H9 (cell line): ENCODE data around the gene TMEM169. TPM values are rescaled to one million over a fixed set of nuclear protein-coding genes. Genes with fewer than 3 reads are reported as not detected.
A peak's percentile ranks its signal among the peaks of the same experiment; 100 is the strongest.

Experiments
- DNase-seq: peaks from one replicate; pipeline ENCODE4 v3.0.0-alpha.2; 2017
- H2AFZ ChIP-seq: one replicate; pipeline ENCODE4 v1.6.1; 2013; ENCODE audit warnings: mild to moderate bottlenecking, low read length, control low read depth, moderate library complexity
- H2AK5ac ChIP-seq: 2 replicates; pipeline ENCODE4 v1.6.1; 2013; ENCODE audit warnings: low read length, control low read depth, mixed read lengths; ENCODE audit not compliant: insufficient read length
- H2BK120ac ChIP-seq: one replicate; pipeline ENCODE4 v1.6.1; 2013; ENCODE audit warnings: low read depth, mild to moderate bottlenecking, low read length, control low read depth, inconsistent platforms; ENCODE audit not compliant: poor library complexity, severe bottlenecking
- H2BK12ac ChIP-seq: 2 replicates; pipeline ENCODE4 v1.6.1; 2013; ENCODE audit warnings: low read length, control low read depth, mixed read lengths, low read depth; ENCODE audit not compliant: insufficient read length
- H2BK15ac ChIP-seq: 2 replicates; pipeline ENCODE4 v1.6.1; 2013; ENCODE audit warnings: low read depth, low read length, control low read depth
- H2BK20ac ChIP-seq: one replicate; pipeline ENCODE4 v1.6.1; 2013; ENCODE audit warnings: low read depth, mild to moderate bottlenecking, low read length, control low read depth, inconsistent platforms; ENCODE audit not compliant: poor library complexity, severe bottlenecking
- H2BK5ac ChIP-seq: 2 replicates; pipeline ENCODE4 v1.6.1; 2013; ENCODE audit warnings: low read length, control low read depth, mixed read lengths; ENCODE audit not compliant: insufficient read length
- H3K14ac ChIP-seq: 2 replicates; pipeline ENCODE4 v1.6.1; 2013; ENCODE audit warnings: low read length, control low read depth; ENCODE audit not compliant: insufficient read depth
- H3K18ac ChIP-seq: 2 replicates; pipeline ENCODE4 v1.6.1; 2013; ENCODE audit warnings: low read depth, mild to moderate bottlenecking, mixed read lengths, low read length, control low read depth; ENCODE audit not compliant: insufficient read length
- H3K23ac ChIP-seq: 2 replicates; pipeline ENCODE4 v1.6.1; 2013; ENCODE audit warnings: low read length, control low read depth, mixed read lengths, low read depth; ENCODE audit not compliant: insufficient read length
- H3K23me2 ChIP-seq: 2 replicates; pipeline ENCODE4 v1.6.1; 2013; ENCODE audit warnings: low read depth, mild to moderate bottlenecking, mixed read lengths, low read length, control low read depth; ENCODE audit not compliant: insufficient read length, poor library complexity, severe bottlenecking
- H3K27ac ChIP-seq: 2 replicates; pipeline ENCODE4 v1.5.1; 2013; ENCODE audit warnings: low read length, control low read depth, mixed read lengths, low read depth; ENCODE audit not compliant: insufficient read length
- H3K27me3 ChIP-seq: 2 replicates; pipeline ENCODE4 v1.6.1; 2013; ENCODE audit warnings: low read length, control low read depth, inconsistent platforms; ENCODE audit not compliant: insufficient read depth
- H3K4ac ChIP-seq: 2 replicates; pipeline ENCODE4 v1.6.1; 2013; ENCODE audit warnings: low read depth, mild to moderate bottlenecking, control low read depth, inconsistent platforms, low read length, moderate library complexity
- H3K4me1 ChIP-seq: 2 replicates; pipeline ENCODE4 v1.6.1; 2013; ENCODE audit warnings: low read length, control low read depth, inconsistent platforms; ENCODE audit not compliant: insufficient read depth
- H3K4me2 ChIP-seq: 2 replicates; pipeline ENCODE4 v1.6.1; 2013; ENCODE audit warnings: low read length, control low read depth, mixed read lengths; ENCODE audit not compliant: insufficient read length, insufficient read depth
- H3K56ac ChIP-seq: 2 replicates; pipeline ENCODE4 v1.6.1; 2013; ENCODE audit warnings: low read depth, mild to moderate bottlenecking, mixed read lengths, low read length, control low read depth; ENCODE audit not compliant: insufficient read length
- H3K79me1 ChIP-seq: 2 replicates; pipeline ENCODE4 v1.6.1; 2013; ENCODE audit warnings: low read depth, mild to moderate bottlenecking, moderate library complexity, low read length, control low read depth, inconsistent platforms; ENCODE audit not compliant: insufficient read depth, poor library complexity, severe bottlenecking
- H3K79me2 ChIP-seq: 2 replicates; pipeline ENCODE4 v1.6.1; 2013; ENCODE audit warnings: low read length, control low read depth, inconsistent platforms; ENCODE audit not compliant: insufficient read depth
- H3K9ac ChIP-seq: 2 replicates; pipeline ENCODE4 v1.6.1; 2013; ENCODE audit warnings: low read length, control low read depth, mixed read lengths; ENCODE audit not compliant: insufficient read length; ENCODE audit errors: extremely low read depth
- H3K9me3 ChIP-seq: one replicate; pipeline ENCODE4 v1.6.1; 2013; ENCODE audit warnings: low read depth, low read length, inconsistent platforms; ENCODE audit not compliant: control insufficient read depth
- H3T11ph ChIP-seq: one replicate; pipeline ENCODE4 v1.6.1; 2013; ENCODE audit warnings: mild to moderate bottlenecking, low read length, control low read depth, inconsistent platforms
- H4K20me1 ChIP-seq: one replicate; pipeline ENCODE4 v1.6.1; 2013; ENCODE audit not compliant: control insufficient read depth, insufficient read length, insufficient read depth
- H4K5ac ChIP-seq: 2 replicates; pipeline ENCODE4 v1.6.1; 2013; ENCODE audit warnings: low read depth, mild to moderate bottlenecking, mixed read lengths, low read length, control low read depth; ENCODE audit not compliant: insufficient read length
- H4K8ac ChIP-seq: replicated peaks from 2 replicates; pipeline ENCODE4 v1.6.1; 2013; ENCODE audit warnings: low read length, control low read depth, mixed read lengths, low read depth; ENCODE audit not compliant: insufficient read length
- H4K91ac ChIP-seq: 2 replicates; pipeline ENCODE4 v1.6.1; 2013; ENCODE audit warnings: low read depth, mild to moderate bottlenecking, moderate library complexity, mixed read lengths, low read length, control low read depth; ENCODE audit not compliant: insufficient read length
- H3K27ac Mint-ChIP-seq, 3 experiments: 2 replicates in 2 of 3; 3 replicates in 1 of 3; pipeline ENCODE4 v1.8.0; 2020 to 2021; ENCODE audit warnings: mixed read lengths in 3 of 3, mild to moderate bottlenecking in 1 of 3, moderate library complexity in 1 of 3
- H3K27me3 Mint-ChIP-seq: 2 replicates; pipeline ENCODE4 v1.8.0; 2021; ENCODE audit warnings: low read depth, mild to moderate bottlenecking, moderate library complexity, mixed read lengths
- H3K36me3 Mint-ChIP-seq, 3 experiments: 2 replicates in 2 of 3; 3 replicates in 1 of 3; pipeline ENCODE4 v1.8.0; 2020 to 2021; ENCODE audit warnings: low read depth in 3 of 3, mixed read lengths in 3 of 3; ENCODE audit not compliant: insufficient read depth in 1 of 3
- H3K4me1 Mint-ChIP-seq, 2 experiments: 2 replicates each; pipeline ENCODE4 v1.8.0; 2020; ENCODE audit warnings: mixed read lengths in 2 of 2
- H3K4me3 Mint-ChIP-seq, 2 experiments: 2 replicates in 1 of 2; 3 replicates in 1 of 2; pipeline ENCODE4 v1.8.0; 2020 to 2021; ENCODE audit warnings: mild to moderate bottlenecking in 2 of 2, mixed read lengths in 2 of 2, moderate library complexity in 1 of 2
- H3K9me3 Mint-ChIP-seq, 2 experiments: 2 replicates in 1 of 2; 3 replicates in 1 of 2; pipeline ENCODE4 v1.8.0; 2020; ENCODE audit warnings: mild to moderate bottlenecking in 2 of 2, mixed read lengths in 2 of 2, moderate library complexity in 1 of 2
- CTCF ChIP-seq: fragments of 200-600 bp; sonication (generic); conservative IDR thresholded peaks from 3 replicates; pipeline ENCODE4 v1.8.0; 2021; ENCODE audit warnings: antibody characterized with exemption, mild to moderate bottlenecking
- WGBS: extraction: QIAGEN DNeasy Blood & Tissue Kit; methylation state at CpG from one replicate; pipeline ENCODE4 v1.1.7; 2013; ENCODE audit warnings: missing lambda C conversion rate, low lambda C conversion rate, mixed read lengths; ENCODE audit not compliant: insufficient read length; ENCODE audit errors: extremely low coverage; 5-methylcytosine and 5-hydroxymethylcytosine counted together
- total RNA-seq: library from RNA; stranded (reverse); gene quantifications from 2 replicates; pipeline ENCODE4 v1.2.1, GENCODE V29; 2021

TMEM169 gene
- total RNA-seq, 1 experiment from 2014 or later: 1.0 TPM

- Histone ChIP-seq H2BK20ac (no peak overlapping the region), H3K23me2 (peaks cover 15% of the 10 kb centered on the region), H3K14ac (no peak overlapping the region), H3K18ac (no peak overlapping the region), H3K9ac (peak overlapping the region; percentile 90), H3K4ac (no peak overlapping the region), H3K79me1 (no peaks in the 10 kb centered on the region), H3K27ac (no peak overlapping the region), H3K27me3 (no peaks in the 10 kb centered on the region; the same call in 1 of the 2 replicates), H3K56ac (no peak overlapping the region), H3K23ac (no peak overlapping the region), H4K5ac (no peak overlapping the region), H2BK5ac (no peak overlapping the region), H2AK5ac (no peak overlapping the region), H2BK12ac (no peak overlapping the region), H4K20me1 (no peaks in the 10 kb centered on the region), H4K91ac (no peak overlapping the region), H4K8ac (no peak overlapping the region), H3K4me1 (peaks cover 12% of the 10 kb centered on the region), H3K9me3 (no peaks in the 10 kb centered on the region), H2BK120ac (no peak overlapping the region), H3K79me2 (no peaks in the 10 kb centered on the region), H2BK15ac (no peak overlapping the region), H3T11ph (no peak overlapping the region), H3K4me2 (peak overlapping the region; percentile 95), H2AFZ (no peak overlapping the region)
- no peak for TF ChIP-seq CTCF
- Mint-ChIP-seq H3K36me3 (peaks cover 0 to 3% (median 0%) of the 10 kb centered on the region in 3 experiments; a peak in 3 of 7 replicates), H3K27ac (peak overlapping the region in 1 of 3 experiments; percentile 96; a peak in 2 of 7 replicates), H3K27me3 (no peaks in the 10 kb centered on the region; the same call in 1 of the 2 replicates), H3K9me3 (no peaks in the 10 kb centered on the region), H3K4me1 (peaks cover 31 to 37% of the 10 kb centered on the region in 2 experiments), H3K4me3 (peak overlapping the region; percentile 89 to 90)
- DNase-seq: no peak
- no CpG with 5 or more reads among the region's 3 CpGs for whole genome bisulfite sequencing
Measured at GRCh38 chr2:216082805-216083204, 1.1 kb downstream of the TMEM169 start.
